ENCODE results near the gene CCDC38.
A peak's percentile ranks its signal among the peaks of the same experiment; 100 is the strongest.
"Not testable (repeated sequence)": the region's sequence is repeated elsewhere in the genome, so short reads cannot be mapped to it uniquely, and the experiment has no call there.

The CCDC38 gene

DNA sequence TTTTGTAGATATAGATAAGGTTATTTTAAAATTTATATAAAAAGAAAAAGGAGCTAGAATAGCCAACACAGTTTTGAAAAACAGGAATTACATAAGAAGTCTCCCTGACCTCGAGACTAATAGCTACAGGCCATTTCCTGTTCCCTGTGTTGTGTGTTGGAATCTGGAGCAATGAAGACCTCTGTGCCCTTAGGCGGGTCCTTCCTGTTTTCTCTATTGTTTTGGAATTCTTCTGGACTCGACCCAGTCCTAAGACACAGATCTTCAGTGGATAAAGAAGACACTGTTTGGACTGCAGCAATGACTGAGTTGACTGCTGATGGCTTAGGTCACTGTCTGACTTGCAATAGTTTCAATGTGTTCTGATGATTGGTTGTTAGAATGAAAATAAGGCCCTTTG, 57.4 kb downstream of the CCDC38 start:
- no peak for FAIRE-seq

DNA sequence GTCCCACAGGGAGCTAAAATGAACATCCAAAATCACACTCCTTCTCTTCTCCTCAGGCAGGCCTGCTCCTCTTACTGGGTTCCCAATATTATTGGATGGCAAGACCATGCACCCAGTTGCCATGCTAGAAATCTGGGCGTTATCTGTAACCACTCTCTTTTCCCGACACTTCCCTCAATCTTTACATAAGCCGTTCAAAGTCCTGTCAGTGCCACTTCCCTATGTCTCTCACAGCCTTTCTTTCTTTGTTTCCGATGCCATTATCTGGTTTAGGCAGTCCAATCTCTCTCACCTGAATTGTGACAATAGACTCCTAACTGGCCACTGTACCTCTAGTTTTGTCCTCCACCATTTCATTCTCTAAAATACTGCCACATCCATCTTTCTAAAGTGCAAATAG, 59.5 kb downstream of the CCDC38 start:
- no peak for DNase-seq (ENCODE audit: low spot score)
- no peak for FAIRE-seq

More for the DNA sequence above, 57.4 kb downstream of the CCDC38 start:
- DNase-seq (ENCODE audit: low spot score), result no peak

DNA sequence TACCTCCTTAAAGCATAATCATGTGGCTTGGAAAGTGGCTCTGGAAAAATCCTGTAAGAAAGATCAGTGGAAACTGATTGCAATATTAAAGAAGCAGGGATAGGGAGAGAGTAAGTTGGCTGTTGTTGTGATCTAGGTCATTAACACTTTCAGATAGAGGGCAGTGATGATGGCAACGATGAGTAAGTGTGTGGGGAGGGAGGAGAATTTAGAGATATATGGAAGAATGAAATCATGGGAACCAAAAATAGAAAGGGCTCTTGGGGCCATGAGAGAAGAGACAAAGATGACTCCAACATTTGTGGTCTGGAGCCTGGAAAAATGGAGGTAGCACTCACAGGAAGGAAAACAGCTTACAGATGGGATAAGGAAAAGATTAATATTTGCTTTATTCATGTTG, 60.3 kb downstream of the CCDC38 start:
- FAIRE-seq (no peak), DNase-seq (ENCODE audit: low spot score) (no peak)

DNA sequence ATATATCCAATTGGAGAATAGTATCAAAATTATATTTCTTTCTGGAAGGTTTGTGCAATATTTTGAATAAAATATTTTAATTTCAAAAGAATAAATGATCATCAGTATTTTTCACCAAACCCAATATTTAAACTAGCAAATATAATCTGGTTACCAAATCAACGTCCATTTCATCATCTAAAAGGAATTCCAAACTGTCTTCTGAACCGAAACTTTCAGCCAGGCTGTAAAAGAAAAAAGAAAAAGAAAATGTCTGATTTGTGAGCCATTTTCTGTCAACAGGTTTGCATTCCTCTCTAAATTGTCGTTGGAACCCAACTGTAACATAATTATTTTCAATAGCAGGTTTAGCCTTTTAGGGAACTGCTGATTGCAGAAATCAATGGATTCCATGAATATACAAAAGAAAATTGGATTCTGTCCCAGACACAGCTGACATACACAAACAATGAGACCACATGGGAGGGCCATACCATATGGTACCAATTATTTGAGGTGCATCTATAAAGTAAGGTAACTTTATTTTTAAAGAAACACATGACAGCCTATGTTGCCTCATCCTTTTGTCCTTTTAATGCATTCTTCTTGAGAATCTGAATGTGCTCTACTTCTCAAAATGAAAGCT, 61.0 kb downstream of the CCDC38 start:
- DNase-seq (ENCODE audit: low spot score) (no peak), FAIRE-seq (no peak)

DNA sequence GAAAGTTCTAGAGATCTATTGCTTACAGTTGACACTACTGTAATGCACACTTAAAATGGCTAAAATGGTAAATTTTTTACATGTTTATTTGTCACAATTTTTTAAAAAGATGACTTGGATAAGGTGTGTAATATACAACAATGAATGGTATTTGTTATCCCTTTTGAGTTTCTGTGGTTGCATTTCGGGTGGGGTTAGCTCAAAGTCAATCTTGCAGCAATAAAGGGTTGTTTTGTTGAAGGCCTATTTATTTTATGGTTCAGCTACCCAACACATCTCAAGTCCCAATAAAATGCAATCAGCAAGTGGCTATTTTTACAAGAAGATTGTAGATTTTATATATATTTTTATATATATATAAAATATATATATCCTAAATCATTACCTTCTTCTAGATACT, 61.5 kb downstream of the CCDC38 start:
- FAIRE-seq (no peak), DNase-seq (ENCODE audit: low spot score) (no peak)

DNA sequence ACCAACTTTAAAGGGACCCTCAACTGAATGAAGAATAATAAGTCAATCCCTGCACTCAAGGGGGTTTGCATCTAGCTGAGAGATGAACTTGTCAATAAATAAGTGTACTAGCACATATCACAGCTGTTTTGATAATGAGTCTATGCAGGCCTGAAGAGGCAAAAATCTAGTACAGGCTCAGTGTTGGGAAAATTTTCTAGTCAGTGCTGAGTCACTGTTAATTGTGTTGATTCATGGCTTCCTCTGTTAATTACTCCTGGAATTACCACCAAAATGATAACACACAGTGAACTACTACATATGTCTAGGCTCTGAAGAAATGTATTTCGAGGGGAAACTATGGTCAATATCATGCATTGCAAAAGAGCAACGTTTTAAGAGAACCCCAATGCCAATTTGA, 64.8 kb downstream of the CCDC38 start:
- FAIRE-seq (no peak), DNase-seq (ENCODE audit: low spot score) (no peak)

DNA sequence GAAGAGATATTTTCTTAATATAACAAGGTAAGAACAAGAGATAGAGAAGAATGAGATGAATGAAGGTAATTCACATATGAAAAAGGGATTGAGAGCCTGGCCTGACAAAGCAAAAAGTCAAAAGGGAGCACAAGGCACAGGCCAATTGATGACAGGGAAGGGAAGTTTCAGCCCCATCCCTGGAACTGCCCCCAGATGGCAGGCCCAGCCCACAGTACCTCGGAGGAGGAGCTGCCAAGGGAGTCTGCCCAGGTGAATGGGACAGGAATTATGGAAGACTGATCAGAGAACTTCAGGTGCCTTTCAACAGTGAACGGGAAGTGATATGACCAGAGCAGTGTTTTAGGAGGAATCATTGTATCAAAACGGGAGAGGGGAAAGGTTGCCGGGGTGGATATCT, 68.0 kb downstream of the CCDC38 start:
- FAIRE-seq, result no peak
- no peak for DNase-seq (ENCODE audit: low spot score)

DNA sequence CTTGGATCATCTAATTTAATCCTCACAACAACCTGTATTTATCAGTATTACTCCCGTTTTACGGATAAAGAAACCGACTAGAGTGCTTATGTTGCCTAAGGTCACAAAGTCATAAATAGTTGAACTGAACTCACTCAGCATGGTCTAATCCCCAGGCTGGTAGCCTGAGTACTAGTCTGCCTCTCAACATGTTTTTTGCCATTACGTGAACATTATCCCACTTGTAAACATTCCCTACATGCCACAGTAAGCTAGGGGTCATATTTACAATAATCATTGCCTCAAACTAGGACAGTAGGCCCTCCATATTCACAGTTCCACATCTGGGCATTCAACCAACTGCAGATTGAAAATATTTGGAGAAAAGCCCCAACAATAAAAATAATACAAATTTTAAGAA, 71.5 kb downstream of the CCDC38 start:
- FAIRE-seq (no peak), DNase-seq (ENCODE audit: low spot score) (no peak)

DNA sequence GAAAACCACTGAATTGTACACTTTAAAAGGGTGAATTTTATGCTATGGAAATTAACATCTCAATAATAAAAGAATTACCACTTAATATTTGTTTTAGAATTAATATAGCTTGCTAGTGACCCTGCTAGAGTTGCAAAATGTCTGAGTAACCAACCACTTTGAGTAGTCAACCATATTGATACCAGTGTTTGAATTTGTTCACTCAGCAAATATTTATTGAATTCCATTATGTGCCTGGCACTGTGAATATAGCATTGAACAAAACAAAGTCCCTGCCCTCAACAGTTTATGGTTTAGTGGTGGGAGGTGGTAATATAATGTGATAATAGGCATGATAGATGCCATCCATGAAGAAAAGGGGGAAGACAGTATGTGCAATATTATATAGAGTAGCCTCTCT, 79.1 kb downstream of the CCDC38 start:
- no peak for FAIRE-seq
- no peak for DNase-seq (ENCODE audit: low spot score)

DNA sequence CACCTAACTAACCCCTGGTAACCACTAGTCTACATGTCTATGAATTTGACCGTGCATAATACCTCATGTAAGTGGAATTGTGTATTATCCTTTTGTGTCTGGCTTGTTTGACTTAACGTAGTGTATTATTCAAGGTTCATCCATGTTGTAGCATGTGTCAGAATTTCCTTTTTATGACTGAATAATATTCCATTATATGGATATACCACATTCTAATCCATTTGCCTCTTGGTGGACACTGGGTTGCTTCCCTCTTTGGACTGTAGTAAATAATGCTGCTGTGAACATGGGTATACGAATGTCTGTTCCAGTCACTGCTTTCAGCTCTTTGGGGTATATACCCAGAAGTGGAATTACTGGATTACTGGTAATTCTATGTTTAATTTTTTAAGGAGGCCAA, 80.4 kb downstream of the CCDC38 start:
- no peak for DNase-seq (ENCODE audit: low spot score)
- no peak for FAIRE-seq

DNA sequence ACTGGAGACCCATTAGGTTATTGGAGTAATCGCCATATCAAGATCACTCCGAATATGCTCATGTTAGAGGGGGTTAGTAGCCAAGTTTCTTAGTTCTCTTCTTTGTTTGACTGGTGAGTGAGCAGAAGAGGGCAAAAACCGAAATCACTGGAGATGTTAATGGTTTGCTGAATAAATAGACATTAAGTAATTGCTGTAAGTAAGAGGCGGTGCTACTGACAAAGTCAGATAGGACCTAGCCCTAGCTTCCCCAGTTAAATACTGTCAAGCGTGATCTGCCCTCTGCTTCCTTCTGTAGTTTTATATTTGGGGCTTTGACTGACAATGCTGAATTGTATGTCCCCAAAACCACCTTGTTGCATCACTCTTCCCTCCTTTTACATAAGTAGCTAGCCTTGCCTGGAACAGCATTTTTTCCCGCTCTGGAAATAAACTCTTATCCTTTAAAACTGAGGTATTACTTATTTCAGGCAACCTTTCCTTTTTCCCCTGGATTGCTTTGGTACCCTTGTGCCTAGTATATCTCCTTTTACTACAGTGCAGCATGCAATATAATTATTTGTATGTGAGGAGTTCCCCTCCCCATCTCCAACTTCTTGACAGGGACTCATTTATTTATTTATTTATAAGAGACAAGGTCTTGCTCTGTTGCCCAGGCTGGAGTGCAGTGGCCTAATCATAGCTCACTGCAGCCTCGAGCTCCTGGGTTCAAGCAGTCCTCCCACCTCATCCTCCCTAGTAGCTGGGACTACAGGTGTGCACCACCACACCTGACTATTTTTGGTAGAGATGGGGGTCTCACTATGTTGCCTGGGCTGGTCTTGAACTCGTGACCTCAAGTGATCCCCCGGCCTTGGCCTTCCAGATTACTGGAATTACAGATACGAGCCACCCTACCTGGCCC, 82.2 kb downstream of the CCDC38 start:
- DNase-seq (ENCODE audit: low spot score), result no peak
- no peak for FAIRE-seq

DNA sequence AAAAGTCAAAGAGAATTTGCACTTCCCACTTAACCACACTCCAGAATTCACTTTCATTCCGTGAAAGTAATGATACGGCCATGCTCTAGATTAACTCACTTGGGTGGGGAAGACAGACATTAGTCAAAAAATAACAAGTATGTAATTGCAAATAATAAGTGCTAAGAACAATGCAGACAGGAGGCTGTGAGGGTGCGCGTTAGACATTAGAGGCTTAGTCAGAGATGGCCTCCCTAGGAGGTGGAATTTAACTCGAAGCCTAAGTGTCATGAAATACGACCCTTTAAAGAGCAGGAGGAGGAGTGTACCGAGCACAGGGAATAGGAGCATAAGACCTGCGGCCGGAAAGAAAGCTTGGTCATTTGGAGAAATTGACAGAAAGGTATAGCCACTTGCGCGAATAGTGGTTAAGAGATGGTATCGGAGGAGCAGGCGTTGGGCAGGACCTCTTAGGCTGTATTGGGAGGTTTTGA, 83.0 kb downstream of the CCDC38 start:
- peak; percentile 8 for DNase-seq (ENCODE audit: low spot score)
- FAIRE-seq, result no peak

DNA sequence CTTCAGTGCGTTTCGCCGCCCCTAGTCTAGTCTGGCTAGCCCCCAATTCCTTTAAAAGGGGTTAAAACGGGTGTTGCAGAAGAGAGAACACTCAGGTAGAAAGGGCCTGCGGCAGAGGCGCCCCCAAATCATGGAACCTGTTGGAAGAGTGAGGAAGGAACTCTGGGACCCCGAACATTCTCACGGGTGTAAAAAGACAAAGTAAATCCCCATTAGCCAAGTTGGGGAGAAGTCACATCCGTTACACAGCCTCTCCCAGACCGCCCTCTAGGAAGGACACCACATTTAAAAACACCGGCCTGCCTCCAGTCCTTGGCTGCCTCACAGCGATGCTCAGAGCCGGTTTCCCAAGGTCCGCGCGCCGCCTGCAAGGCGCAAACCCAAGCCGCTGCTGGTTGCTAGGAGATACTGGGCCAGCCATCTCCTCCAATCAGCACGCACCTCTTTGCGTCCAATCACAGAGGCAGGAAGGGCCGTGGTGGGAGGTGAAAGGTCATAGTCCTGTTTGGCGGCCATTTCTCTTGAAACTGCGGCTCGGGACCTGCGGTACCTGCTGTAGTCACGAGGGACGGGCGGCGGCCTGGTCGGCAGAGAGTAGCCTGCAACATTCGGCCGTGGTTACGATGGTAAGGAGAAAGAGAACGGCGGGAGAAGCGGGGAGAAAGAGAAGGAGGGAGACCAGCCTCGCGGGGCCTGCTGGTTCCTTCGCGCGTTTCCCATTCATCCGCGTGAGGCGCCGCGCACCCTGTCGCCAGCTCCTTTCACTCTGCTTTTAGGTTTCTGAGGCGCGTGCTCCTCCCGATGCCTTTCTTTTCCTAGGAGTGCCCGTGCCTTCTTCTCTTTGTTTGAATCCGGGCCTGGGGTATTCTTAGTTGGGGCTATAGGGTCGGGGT, 83.7 kb downstream of the CCDC38 start, which contains the start of gene SNRPF:
Gene SNRPF, plus strand, starts transcription at position 502 of the 893 bp plus-strand sequence. Its CDS starts 122 bp downstream, at position 624.
- peak; percentile 75 for FAIRE-seq
- DNase-seq (ENCODE audit: low spot score), result peak; percentile 88

DNA sequence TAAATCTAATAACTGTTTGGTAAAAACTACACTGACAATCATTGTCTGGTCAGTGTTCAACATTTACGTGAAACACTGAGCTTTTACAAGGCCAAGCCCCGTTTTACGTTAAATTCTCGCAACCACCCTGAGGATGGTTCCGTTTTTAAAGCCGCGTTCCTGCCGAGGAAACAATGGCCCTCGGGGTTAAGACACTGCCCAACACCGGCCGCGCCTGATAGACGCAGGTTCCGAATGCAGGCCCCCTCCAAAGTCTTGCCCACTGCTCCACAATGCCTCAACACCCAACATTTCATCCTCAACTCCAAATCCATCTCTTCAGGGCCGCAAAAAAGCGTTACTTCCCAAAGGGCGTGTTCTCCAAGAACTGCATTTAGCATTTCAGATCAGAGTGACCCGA, 84.6 kb downstream of the CCDC38 start:
- FAIRE-seq (no peak), DNase-seq (ENCODE audit: low spot score) (no peak)

DNA sequence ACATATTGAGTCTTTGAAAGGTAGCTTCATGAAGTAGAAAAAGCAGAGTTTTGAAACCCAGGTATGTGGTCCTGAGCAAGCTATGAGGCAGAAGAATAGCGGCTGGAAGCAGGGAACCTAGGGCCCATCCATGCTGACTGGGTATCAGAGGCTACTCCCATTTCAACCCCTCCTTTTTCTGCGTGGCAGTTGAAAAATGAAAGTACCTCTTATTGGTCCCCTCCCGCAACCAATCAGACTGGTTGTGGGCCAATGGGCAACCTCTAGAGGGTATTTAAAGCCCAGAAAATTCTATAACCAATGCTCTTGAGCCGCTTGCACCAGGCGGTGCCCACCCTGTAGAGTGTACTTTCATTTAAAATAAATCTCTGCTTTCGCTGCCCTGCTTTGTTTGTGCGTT, 85.3 kb downstream of the CCDC38 start:
- no peak for DNase-seq (ENCODE audit: low spot score)
- no peak for FAIRE-seq

DNA sequence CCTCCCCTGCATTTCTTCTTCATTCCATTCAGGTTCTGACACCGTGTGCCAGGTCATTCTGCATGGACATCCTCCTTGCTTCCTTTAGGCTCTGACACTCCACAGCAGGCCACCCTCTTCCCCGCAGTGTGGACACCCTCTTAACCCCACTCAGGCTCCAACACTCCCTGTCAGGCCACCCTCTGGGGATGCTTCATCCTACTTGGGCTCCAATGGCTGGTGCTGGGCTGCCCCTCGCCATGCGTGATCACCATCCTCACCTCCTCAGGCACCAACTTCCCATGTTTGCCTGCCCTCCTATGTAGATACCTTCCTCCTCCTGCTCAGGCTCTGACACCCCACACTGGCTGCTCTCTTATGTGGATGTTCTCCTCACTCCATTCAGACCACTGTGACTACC, 90.3 kb downstream of the CCDC38 start:
- no peak for FAIRE-seq
- DNase-seq (ENCODE audit: low spot score), result no peak

DNA sequence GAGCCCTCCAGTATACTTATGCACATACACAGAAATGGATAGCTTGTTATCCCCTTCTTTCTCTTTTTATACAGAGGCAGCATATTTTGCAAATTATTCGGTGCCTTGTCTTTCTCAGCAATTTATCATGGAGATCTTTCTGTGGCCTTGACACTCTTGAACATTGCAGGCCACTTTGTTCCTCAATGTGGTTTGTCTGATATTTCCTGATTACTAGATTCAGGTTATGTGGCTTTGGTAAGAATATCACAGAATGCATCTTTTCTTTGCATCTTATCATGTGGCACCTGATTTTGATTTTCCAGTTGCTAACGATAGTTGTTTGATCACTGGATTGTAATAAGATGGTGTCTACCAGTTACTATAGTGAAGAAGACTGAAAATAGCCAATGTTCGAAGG, 90.8 kb downstream of the CCDC38 start:
- FAIRE-seq (no peak), DNase-seq (ENCODE audit: low spot score) (no peak)

DNA sequence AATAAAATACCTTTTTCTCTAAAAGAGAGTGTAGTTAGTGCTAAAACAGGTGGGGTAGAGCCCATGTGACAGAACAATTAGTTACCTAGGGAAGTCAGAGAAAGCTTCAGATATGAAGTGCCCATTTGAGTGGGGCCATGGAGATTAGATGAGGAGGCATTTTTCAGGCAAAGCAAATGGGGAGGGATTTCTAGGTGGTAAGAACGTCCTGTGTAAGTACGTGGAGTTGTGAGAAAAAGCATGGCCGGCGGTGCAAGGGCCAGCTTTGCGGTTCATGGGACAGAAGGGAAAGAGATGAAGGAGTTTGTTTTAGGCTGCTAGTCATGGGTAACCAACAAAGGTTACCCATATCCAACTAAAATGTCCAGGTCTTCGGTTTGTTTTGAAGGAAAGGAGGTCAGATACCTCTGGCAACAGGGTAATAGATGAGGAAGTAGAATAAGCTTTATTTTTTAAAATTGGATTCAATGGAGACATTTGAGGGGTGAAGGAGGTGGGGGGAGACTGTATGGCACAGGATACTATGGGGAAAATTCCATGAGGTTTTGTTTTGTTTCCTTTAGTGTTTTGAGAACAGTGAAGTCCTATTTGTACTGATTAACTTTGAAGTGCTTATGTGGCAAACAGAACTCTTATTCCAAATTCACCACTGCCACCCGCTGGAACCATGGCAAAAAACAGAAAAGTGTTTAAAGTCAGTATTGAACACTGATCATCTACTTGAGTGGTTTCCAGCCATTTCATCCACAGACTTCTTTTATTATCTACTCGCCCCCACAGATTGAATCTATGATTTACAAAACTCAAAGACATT, 93.6 kb downstream of the CCDC38 start:
- FAIRE-seq (no peak), DNase-seq (ENCODE audit: low spot score) (no peak)

DNA sequence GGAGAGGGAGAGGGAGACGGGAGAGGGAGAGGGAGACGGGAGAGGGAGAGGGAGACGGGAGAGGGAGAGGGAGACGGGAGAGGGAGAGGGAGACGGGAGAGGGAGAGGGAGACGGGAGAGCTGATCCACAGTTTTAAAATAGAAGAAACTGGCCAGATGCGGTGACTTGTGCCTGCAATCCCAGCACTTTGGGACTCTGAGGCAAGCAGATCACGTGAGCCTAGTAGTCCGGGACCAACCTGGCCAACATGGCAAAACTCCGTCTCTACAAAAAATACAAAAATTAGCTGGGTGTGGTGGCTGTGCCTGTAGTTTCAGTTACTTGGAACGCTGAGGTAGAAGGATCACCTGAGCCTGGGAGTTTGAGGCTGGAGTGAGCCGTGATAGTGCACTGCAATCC, 100.0 kb downstream of the CCDC38 start:
- not testable (repeated sequence) for FAIRE-seq; DNase-seq (ENCODE audit: low spot score)

DNA sequence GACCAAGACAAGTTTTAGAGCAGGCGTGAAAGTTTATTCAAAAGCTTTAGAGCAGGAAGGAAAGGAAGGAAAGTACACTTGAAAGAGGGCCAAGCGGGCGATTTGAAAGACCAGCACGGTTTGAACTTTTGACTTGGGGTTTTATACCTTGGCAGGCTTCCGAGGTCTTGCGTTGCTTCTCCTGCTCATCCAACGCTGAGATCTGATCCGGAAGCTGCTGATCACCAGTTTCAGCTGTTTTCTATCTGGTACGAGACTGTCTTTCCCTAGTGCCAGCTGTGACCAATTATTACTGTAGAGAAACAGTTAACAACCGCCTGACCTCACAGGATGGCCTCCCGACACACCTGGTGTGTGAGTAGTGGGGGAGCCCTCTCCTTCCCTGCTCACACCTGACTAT, 104.3 kb downstream of the CCDC38 start:
- no peak for DNase-seq (ENCODE audit: low spot score)

More for the DNA sequence above, 104.3 kb downstream of the CCDC38 start:
- no peak for FAIRE-seq

All from RCC 7860 (cell line).